Activated B cell treated with CpG ODN at 0.5 μM for 24 hours (primary cell): ENCODE measurements around the gene CD2AP. TPM values are rescaled to one million over a fixed set of nuclear protein-coding genes. Genes with fewer than 3 reads are reported as not detected.
"Not testable (repeated sequence)": the region's sequence is repeated elsewhere in the genome, so short reads cannot be mapped to it uniquely, and the experiment has no call there.

Experiments
- ATAC-seq: fragments of 200-7000 bp; cut with Tn5 transposase; one replicate; pipeline ENCODE4 v1.10.0; 2021; ENCODE audit warnings: low read depth, mild to moderate bottlenecking, moderate library complexity
- CTCF ChIA-PET: fragments of 350-600 bp; sonication (Branson Sonifier 250); formaldehyde crosslinking; loops from one replicate; lab custom pipeline; 2021; ENCODE audit warnings: antibody characterized with exemption; lab: Charles Lee
- POLR2A ChIA-PET: fragments of 350-600 bp; sonication (Branson Sonifier 250); formaldehyde crosslinking; loops from one replicate; lab custom pipeline; 2021; ENCODE audit warnings: antibody characterized with exemption; lab: Charles Lee
- DNase-seq: peaks from one replicate; pipeline ENCODE4 v3.0.0; 2022
- H3K27ac Mint-ChIP-seq: one replicate; pipeline ENCODE4 v1.8.0; 2020; ENCODE audit warnings: mixed read lengths
- H3K27me3 Mint-ChIP-seq: one replicate; pipeline ENCODE4 v1.8.0; 2021; ENCODE audit warnings: mixed read lengths
- H3K36me3 Mint-ChIP-seq: one replicate; pipeline ENCODE4 v1.8.0; 2021; ENCODE audit warnings: low read depth, mixed read lengths
- H3K4me1 Mint-ChIP-seq: one replicate; pipeline ENCODE4 v1.8.0; 2021; ENCODE audit warnings: mixed read lengths
- H3K4me3 Mint-ChIP-seq: one replicate; pipeline ENCODE4 v1.8.0; 2020; ENCODE audit warnings: mild to moderate bottlenecking, mixed read lengths
- H3K9me3 Mint-ChIP-seq: one replicate; pipeline ENCODE4 v1.8.0; 2020; ENCODE audit warnings: mixed read lengths
- intact Hi-C: fragments of 100-400 bp; cut with micrococcal nuclease; formaldehyde crosslinking; loops from one replicate; pipeline ENCODE4 v1.15.1; 2024
- total RNA-seq: library from RNA; stranded (reverse); gene quantifications from 2 replicates; pipeline ENCODE4 v1.2.3, GENCODE V29; 2022
- TF ChIP-seq, protein P1 (sequence below): fragments of 200-600 bp; IDR thresholded peaks from one replicate; pipeline ENCODE4 v1.8.0; 2022; ENCODE audit warnings: antibody characterized with exemption, mild to moderate bottlenecking

Gene CD2AP
- total RNA-seq, 1 donor from 2014 or later: 34.1 TPM

DNA sequence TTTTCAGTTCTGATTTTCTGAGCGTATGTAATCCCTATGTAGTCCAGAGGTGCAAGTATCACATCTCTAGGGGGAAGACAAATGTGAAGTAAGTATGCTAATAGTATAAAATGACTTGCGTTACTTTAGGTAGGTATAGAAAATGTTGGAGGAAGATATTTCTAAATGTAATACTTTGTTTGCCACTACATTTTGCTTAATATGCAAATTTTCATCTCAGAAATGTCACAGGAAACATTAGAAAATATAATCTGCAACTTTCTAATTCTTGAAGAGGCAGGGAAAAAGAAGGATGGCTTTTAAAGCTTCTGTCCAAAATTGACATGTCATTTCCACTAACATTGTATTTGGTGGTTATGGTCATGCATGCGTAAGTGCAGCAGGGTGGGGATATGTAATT, 85.6 kb downstream of the CD2AP start:
- peaks cover 3% of the 10 kb centered on the region for H3K4me1 Mint-ChIP-seq
- H3K9me3 Mint-ChIP-seq: peaks cover 4% of the 10 kb centered on the region
- no peak overlapping the region for H3K27ac Mint-ChIP-seq
- CTCF ChIA-PET: no interaction called here
- ATAC-seq: no peak
- POLR2A ChIA-PET: no interaction called here
- intact Hi-C loops: no loop called here
- no peak for DNase-seq
- TF ChIP-seq, protein P1, sequence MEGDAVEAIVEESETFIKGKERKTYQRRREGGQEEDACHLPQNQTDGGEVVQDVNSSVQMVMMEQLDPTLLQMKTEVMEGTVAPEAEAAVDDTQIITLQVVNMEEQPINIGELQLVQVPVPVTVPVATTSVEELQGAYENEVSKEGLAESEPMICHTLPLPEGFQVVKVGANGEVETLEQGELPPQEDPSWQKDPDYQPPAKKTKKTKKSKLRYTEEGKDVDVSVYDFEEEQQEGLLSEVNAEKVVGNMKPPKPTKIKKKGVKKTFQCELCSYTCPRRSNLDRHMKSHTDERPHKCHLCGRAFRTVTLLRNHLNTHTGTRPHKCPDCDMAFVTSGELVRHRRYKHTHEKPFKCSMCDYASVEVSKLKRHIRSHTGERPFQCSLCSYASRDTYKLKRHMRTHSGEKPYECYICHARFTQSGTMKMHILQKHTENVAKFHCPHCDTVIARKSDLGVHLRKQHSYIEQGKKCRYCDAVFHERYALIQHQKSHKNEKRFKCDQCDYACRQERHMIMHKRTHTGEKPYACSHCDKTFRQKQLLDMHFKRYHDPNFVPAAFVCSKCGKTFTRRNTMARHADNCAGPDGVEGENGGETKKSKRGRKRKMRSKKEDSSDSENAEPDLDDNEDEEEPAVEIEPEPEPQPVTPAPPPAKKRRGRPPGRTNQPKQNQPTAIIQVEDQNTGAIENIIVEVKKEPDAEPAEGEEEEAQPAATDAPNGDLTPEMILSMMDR: no peak
- H3K4me3 Mint-ChIP-seq: no peak overlapping the region
- no peaks in the 10 kb centered on the region for H3K27me3 Mint-ChIP-seq
- peaks cover 49% of the 10 kb centered on the region for H3K36me3 Mint-ChIP-seq

DNA sequence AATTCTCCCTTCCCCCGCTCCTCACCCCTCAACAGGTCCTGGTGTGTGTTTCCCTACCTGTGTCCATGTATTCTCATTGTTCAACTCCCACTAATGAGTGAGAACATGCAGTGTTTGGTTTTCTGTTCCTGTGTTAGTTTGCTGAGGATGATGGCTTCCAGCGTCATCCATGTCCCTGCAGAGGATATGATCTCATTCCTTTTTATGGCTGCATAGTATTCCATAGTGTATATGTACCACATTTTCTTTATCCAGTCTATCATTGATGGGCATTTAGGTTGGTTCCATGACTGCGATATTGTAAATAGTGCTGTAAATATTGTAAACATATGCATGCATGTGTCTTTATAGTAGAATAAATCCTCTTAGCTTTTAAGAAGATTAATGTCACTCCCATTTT, 89.0 kb downstream of the CD2AP start:
- H3K27ac Mint-ChIP-seq, H3K9me3 Mint-ChIP-seq, ATAC-seq, H3K4me3 Mint-ChIP-seq, H3K27me3 Mint-ChIP-seq, DNase-seq, H3K4me1 Mint-ChIP-seq, intact Hi-C loops, CTCF ChIA-PET, POLR2A ChIA-PET: not testable (repeated sequence)
- H3K36me3 Mint-ChIP-seq: peaks cover 32% of the 10 kb centered on the region

DNA sequence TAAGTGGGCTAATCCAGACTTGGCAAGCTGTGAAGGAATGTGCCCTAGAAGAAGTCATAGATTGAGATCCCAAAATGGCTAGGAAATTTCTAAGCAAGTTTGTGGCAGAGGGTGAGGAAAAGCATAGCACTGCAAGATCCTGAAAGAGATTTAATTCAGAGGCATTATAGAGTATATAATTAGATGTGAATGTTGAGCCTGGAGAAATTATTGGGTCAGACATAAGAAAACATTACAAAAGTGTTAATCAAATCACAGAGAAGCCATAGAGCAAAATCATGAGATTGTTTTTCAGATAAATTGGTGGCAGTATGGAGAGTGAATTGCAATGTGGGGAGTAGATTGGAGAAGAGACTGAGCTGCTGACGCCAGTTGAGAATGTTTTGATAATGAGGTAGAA, 90.0 kb downstream of the CD2AP start:
- TF ChIP-seq, protein P1: no peak
- Mint-ChIP-seq H3K27ac (no peak overlapping the region), H3K9me3 (peaks cover 4% of the 10 kb centered on the region), H3K4me3 (no peak overlapping the region), H3K36me3 (peaks cover 30% of the 10 kb centered on the region), H3K4me1 (no peaks in the 10 kb centered on the region), H3K27me3 (no peaks in the 10 kb centered on the region)
- intact Hi-C loops: no loop called here
- DNase-seq: no peak
- POLR2A ChIA-PET: no interaction called here
- CTCF ChIA-PET: no interaction called here
- no peak for ATAC-seq

DNA sequence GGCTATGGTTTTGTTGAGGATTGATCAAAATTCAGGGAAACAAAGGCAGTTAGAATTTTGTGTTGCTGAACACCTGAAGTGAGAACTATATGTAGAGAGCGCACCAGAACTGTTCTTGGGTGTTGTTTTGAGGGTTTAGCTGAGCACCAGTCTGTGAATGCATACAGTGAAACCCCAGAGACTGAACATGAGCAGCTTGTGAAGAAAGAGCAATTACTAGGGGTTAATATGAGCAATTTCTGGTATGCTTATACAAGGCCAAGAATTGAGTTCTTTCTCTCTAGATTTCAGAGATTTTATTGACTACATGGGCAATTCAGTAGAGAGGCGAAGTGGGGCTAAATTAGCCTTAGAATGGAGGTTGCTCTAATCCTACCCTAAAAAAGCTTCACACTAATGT, 93.9 kb downstream of the CD2AP start:
- no peaks in the 10 kb centered on the region for H3K27me3 Mint-ChIP-seq
- DNase-seq: no peak
- no peak overlapping the region for H3K4me3 Mint-ChIP-seq
- peaks cover 2% of the 10 kb centered on the region for H3K9me3 Mint-ChIP-seq
- H3K27ac Mint-ChIP-seq: no peak overlapping the region
- no peak for ATAC-seq
- intact Hi-C loops: no loop called here
- H3K36me3 Mint-ChIP-seq: peaks cover 20% of the 10 kb centered on the region
- POLR2A ChIA-PET: no interaction called here
- CTCF ChIA-PET: no interaction called here
- TF ChIP-seq, protein P1: no peak
- no peaks in the 10 kb centered on the region for H3K4me1 Mint-ChIP-seq

DNA sequence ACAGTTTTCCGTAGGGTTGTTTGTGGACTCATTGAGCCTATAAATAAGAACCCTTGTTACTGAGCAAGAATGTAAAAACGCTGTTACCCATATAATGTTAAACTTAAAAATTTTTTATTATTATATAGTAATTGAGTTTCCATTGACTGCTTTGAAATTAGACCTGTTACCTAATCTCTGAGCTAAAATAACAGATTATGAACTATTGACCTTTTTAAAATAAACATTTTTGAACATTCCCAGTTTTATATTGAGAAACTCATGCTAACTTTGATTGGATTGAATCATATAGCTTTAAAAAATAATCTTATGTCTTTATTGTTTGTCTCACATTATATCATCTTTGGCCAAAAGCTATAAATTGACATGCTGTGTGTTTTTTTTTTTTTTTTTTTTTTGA, 95.5 kb downstream of the CD2AP start:
- ATAC-seq (no peak), DNase-seq (no peak)
- ChIA-PET CTCF (no interaction called here), POLR2A (no interaction called here)
- intact Hi-C loops: no loop called here
- Mint-ChIP-seq H3K27ac (no peak overlapping the region), H3K27me3 (no peaks in the 10 kb centered on the region), H3K36me3 (peaks cover 22% of the 10 kb centered on the region), H3K4me3 (no peak overlapping the region), H3K4me1 (no peaks in the 10 kb centered on the region), H3K9me3 (no peaks in the 10 kb centered on the region)
- TF ChIP-seq, protein P1: no peak

DNA sequence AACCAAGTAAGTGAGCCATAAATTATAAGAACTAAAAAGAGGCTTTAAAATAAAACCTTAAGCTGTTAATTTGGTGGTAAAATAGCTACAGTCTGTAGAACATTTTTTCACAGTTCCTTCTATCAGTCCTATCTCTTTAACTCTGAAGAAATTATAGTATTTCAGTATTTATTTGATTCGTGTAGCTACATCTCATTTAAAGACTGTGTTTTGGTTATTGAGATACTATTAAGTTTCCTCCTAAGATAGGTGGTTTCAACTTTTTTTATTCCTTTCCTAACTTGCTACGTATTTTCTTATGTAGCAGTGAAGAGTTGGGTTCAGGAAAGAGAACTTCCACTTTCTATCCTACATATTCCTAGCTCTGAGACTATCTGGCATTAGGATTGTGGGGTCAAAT, 97.2 kb downstream of the CD2AP start:
- ATAC-seq: no peak
- no peaks in the 10 kb centered on the region for H3K9me3 Mint-ChIP-seq
- H3K27me3 Mint-ChIP-seq: no peaks in the 10 kb centered on the region
- intact Hi-C loops: loop anchor here (5.0 kb wide), 1 partner anchor 162 kb away; no protein-coding TSS in a partner anchor
- no peak for DNase-seq
- POLR2A ChIA-PET: no interaction called here
- H3K27ac Mint-ChIP-seq: no peak overlapping the region
- peaks cover 37% of the 10 kb centered on the region for H3K36me3 Mint-ChIP-seq
- H3K4me1 Mint-ChIP-seq: no peaks in the 10 kb centered on the region
- no peak overlapping the region for H3K4me3 Mint-ChIP-seq
- TF ChIP-seq, protein P1: no peak
- CTCF ChIA-PET: no interaction called here
